Head of caudate nucleus (tissue), 42 donors: ENCODE measurements around the gene PITRM1.
"Not testable (repeated sequence)": the region's sequence is repeated elsewhere in the genome, so short reads cannot be mapped to it uniquely, and the experiment has no call there.

Experiments
- DNase-seq, 42 donors: peaks; one replicate each; pipeline versions ENCODE4 v3.0.0 to v3.0.0-alpha.2; 2020 to 2021; ENCODE audit warnings: mixed read lengths in 7 of 42
- intact Hi-C: fragments of 100-400 bp; cut with DNase I; formaldehyde crosslinking; loops from one replicate; pipeline ENCODE4 v1.15.0; 2022

PITRM1 gene

GRCh38 chr10:3111621-3112163 lies 60.9 kb downstream of the PITRM1 start:
- intact Hi-C loops, result no loop called here
- DNase-seq, result peak in 12 of 42 donors; percentile 35 to 64 (median 54)

GRCh38 chr10:3110782-3111620 lies 61.6 kb downstream of the PITRM1 start:
- intact Hi-C loops, result no loop called here
- DNase-seq, result no peak

DNA sequence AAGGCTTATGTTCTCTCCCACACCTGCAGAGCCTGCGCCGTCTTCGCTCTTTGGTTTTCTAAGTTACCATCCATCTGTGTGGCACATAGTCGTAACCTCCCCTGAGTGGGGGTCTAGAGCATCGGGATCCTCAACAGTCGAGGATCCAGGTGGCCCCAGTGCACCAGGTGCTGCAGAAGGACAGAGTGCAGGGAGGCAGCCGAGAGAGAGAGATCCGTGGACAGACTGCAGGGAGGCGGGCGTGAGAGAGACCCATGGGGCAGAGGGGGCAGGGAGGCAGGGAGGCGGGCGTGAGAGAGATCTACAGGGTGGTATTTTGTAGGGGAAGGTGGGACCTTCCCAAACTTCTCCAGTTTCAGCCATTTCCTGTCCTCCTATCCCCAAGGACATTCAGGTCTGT lies 62.9 kb downstream of the PITRM1 start:
- no peak for DNase-seq
- intact Hi-C loops, result no loop called here

DNA sequence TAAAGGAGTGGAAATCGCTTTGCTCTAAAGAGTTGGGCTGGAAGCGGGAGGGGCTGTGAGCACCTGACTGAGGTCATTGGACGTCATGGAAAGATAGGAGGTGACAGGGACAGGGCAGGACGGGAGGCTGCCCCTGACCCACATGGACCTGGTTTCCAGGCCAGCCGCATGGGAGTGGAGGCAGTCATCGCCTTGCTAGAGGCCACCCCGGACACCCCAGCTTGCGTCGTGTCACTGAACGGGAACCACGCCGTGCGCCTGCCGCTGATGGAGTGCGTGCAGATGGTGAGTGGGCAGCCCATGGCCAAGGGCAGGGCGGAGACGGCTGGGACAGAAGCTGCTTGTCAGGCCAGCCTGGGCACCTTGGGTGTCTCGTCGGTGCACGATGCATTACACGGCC lies 63.4 kb downstream of the PITRM1 start:
- no peak for DNase-seq
- intact Hi-C loops, result no loop called here

- intact Hi-C loops, result no loop called here
- no peak for DNase-seq
Measured at GRCh38 chr10:3108575-3109105, 63.9 kb downstream of the PITRM1 start.

DNA sequence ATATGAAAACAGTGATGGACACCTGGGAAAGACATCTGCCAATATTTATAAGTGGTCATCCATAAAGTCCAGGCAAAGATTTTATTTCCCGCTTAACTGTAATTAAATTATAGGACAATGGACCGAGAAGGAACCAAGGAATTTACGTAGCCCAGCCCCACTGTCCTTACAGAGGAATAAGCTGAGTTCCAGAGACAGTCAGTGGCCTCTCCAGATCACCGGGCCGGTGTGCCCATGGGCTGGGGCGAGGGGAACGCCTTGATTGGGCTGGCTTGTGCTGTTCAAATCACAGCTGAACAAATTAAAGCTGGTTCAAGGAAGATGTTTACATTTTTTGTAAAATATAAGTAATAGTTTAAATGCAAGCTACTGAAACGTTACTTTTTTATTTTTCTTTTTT lies 64.5 kb downstream of the PITRM1 start:
- DNase-seq, result no peak
- intact Hi-C loops, result no loop called here

DNA sequence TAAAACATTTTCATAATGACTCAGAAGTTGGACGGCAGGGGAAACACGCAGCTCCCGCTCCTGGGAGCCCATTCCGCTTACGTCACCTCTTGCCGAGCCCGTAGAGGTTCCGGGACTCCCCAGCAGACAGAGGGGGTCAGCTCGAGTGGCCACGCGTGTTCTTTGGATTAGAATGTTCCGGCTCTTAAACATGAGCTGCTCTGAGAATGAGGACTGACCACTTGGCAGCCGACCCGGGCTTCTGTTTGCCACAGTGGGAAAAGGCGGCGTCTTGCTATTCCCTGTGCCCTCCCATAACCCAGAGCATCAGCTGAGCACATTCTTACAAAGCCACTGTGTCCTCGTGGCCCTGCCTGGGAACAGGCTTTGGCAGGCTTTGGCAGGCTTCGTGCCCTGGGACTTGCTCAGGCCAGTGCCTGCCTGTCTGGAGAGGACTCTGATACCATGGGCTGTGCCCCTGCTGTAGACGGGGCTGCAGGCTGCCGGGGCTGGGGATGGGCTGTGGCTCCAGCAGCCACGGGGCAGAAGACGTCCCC lies 65.1 kb downstream of the PITRM1 start:
- peak; percentile 51 to 90 (median 80) for DNase-seq

DNA sequence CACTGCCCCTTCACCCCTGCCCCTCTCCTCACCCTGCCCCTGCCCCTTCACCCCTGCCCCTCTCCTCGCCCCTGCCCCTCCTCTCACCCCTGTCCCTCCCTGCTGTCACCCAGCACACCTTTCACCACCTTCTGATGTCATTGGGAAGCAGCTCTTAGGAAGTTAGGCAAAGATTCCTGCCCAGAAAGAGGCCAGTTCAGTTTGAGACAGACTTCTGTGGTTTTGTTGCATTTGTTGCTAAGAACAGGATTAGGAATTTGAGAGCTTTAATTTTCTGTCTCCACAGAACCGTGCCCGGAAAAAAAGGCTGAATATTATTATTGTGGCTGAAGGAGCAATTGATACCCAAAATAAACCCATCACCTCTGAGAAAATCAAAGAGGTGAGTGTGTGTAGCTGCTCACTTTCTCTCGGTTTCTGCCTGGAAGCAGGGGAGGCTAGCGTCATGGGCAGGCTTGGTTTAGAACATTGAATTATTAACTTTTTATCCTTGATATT lies 65.6 kb downstream of the PITRM1 start:
- intact Hi-C loops, result no loop called here

More for the DNA sequence above, 65.1 kb downstream of the PITRM1 start:
- intact Hi-C loops, result no loop called here

GRCh38 chr10:3106328-3106727 lies 66.3 kb downstream of the PITRM1 start:
- DNase-seq, intact Hi-C loops: not testable (repeated sequence)

More for the DNA sequence above, 65.6 kb downstream of the PITRM1 start:
- DNase-seq, result no peak

- intact Hi-C loops, result no loop called here
Measured at GRCh38 chr10:3105905-3106304, 66.7 kb downstream of the PITRM1 start.

GRCh38 chr10:3105166-3105565 lies 67.4 kb downstream of the PITRM1 start:
- peak in 1 of 42 donors; percentile 41 for DNase-seq
- intact Hi-C loops, result no loop called here

More at GRCh38 chr10:3105905-3106304, 66.7 kb downstream of the PITRM1 start:
- DNase-seq, result no peak

GRCh38 chr10:3104251-3104918 lies 68.2 kb downstream of the PITRM1 start:
- DNase-seq, result peak in 36 of 42 donors; percentile 16 to 81 (median 50)
- intact Hi-C loops, result no loop called here

DNA sequence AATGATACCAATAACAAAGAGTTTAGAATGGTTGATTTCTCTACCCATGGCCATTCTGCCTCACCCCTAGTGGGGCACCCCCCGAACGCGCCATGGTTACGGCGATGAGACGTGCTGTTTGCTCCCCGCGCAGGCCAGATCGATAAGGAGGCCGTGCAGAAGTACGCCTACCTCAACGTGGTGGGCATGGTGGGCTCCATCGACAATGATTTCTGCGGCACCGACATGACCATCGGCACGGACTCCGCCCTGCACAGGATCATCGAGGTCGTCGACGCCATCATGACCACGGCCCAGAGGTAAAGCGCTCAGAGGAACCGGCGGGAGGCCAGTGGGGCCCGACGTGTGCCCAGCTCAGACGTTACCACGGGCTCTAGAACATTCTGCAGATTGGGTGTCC lies 68.9 kb downstream of the PITRM1 start:
- no peak for DNase-seq
- intact Hi-C loops, result no loop called here

DNA sequence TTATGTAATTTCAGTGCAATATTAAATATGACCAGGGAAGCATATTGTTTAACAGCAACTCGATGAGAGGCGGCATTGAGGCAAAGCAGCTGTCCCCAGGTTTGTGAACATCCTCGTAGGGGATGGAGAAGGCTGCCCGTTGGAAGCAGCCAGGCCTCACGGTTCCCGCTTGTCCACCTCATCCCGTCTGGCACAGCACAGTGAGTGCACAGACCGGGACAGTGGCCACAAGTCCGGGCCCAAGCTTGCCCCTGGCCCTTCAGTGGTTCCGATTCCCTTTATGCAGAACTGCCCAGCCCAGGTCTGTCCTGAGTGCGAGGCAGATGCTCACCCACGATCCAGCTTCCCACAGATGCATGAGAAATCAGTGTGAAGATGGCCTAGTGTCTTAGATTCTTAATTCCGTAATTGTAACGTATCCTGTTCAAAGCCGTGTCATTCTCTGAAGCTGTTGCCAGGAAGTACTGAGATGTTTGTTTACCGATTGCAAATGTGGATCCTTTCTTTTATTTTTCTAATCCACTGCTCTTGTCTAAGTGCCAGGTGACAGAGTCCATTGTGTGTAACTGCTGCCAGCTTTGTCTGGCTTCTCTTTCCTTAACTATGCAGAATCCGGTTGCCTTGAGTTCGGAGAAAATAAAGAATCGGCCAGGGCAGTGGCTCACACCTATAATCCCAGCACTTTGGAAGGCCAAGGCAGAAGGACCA lies 69.7 kb downstream of the PITRM1 start:
- DNase-seq, result peak in 5 of 42 donors; percentile 34 to 67 (median 61)
- intact Hi-C loops, result no loop called here

GRCh38 chr10:3100856-3101640 lies 71.5 kb downstream of the PITRM1 start:
- intact Hi-C loops, result no loop called here
- DNase-seq, result no peak

- intact Hi-C loops, result no loop called here
- no peak for DNase-seq
Measured at GRCh38 chr10:3100093-3100792, 72.3 kb downstream of the PITRM1 start.
